Peyer's patch (tissue), 4 donors: ENCODE results near the gene IGF2R.

Experiments
- CTCF ChIP-seq, 6 experiments: fragments of 450-650 bp in 4 of 6; fragments of 200-600 bp in 2 of 6; sonication (generic) in 1 of 6; IDR thresholded peaks; one replicate each; pipeline ENCODE4 v1.5.1; 2017 to 2019; ENCODE audit warnings: antibody characterized with exemption in 6 of 6, mild to moderate bottlenecking in 3 of 6, moderate library complexity in 1 of 6
- POLR2A ChIP-seq, 2 donors: fragments of 450-650 bp; IDR thresholded peaks; one replicate each; pipeline ENCODE4 v1.5.1; 2017; ENCODE audit warnings: antibody characterized with exemption in 2 of 2, mild to moderate bottlenecking in 2 of 2, moderate library complexity in 2 of 2

GRCh38 chr6:160076009-160076408, 107.1 kb downstream of the IGF2R start:
- TF ChIP-seq CTCF (IDR thresholded peaks at IDR 0.05) (no peak), POLR2A (IDR thresholded peaks at IDR 0.05) (no peak)
